K562 (cell line): ENCODE measurements around the gene TBX6. TPM values are rescaled to one million over a fixed set of nuclear protein-coding genes. Genes with fewer than 3 reads are reported as not detected.

Source experiments
- ID3 ChIP-seq, 2 experiments: fragments of 250-450 bp in 1 of 2; fragments of 450-650 bp in 1 of 2; sonication (Bioruptor Pico) in 1 of 2; IDR thresholded peaks; 2 replicates each; pipeline versions ENCODE4 v1.6.1 to v1.8.0; 2016 to 2021; ENCODE audit warnings: mild to moderate bottlenecking in 2 of 2, moderate library complexity in 2 of 2, missing compliant biosample characterization in 1 of 2, missing genetic modification characterization in 1 of 2
- MGA ChIP-seq: fragments of 450-650 bp; IDR thresholded peaks from 2 replicates; pipeline ENCODE4 v1.6.1; 2016; ENCODE audit warnings: mild to moderate bottlenecking, moderate library complexity
- RERE ChIP-seq: sonication (generic); formaldehyde crosslinking; IDR thresholded peaks from 2 replicates; pipeline ENCODE4 v1.8.0; 2023; ENCODE audit warnings: missing genetic modification reagents, mild to moderate bottlenecking, borderline replicate concordance
- SOX6 ChIP-seq: fragments of 450-650 bp; IDR thresholded peaks from 2 replicates; pipeline ENCODE4 v1.6.1; 2014; ENCODE audit warnings: mild to moderate bottlenecking
- SRF ChIP-seq, 2 experiments: fragments of 250-450, 450-650 bp in 1 of 2; sonication (Bioruptor Pico) in 1 of 2; sonication (generic) in 1 of 2; formaldehyde crosslinking; IDR thresholded peaks; 2 replicates each; pipeline versions ENCODE4 v1.5.0 to v1.5.1; 2020 to 2022; ENCODE audit warnings: mild to moderate bottlenecking in 1 of 2, missing genetic modification reagents in 1 of 2
- TCF7L2 ChIP-seq: fragments of 150-350 bp; IDR thresholded peaks from 2 replicates; pipeline ENCODE4 v1.6.1; 2016; ENCODE audit warnings: low read depth, mild to moderate bottlenecking, low read length, moderate library complexity
- TOE1 ChIP-seq, 2 experiments: fragments of 450-650 bp in 1 of 2; sonication (generic) in 1 of 2; formaldehyde crosslinking in 1 of 2; IDR thresholded peaks; 2 replicates each; pipeline versions ENCODE4 v1.7.1 to v1.8.0; 2016 to 2022; ENCODE audit warnings: borderline replicate concordance in 2 of 2, mild to moderate bottlenecking in 2 of 2, antibody characterized with exemption in 1 of 2, inconsistent platforms in 1 of 2, low read depth in 1 of 2, missing genetic modification reagents in 1 of 2, moderate library complexity in 1 of 2
- polyA plus RNA-seq, 8 experiments: library from polyadenylated mRNA; depleted of rRNA in 4 of 8; stranded (reverse) in 5 of 8; unstranded in 3 of 8; fragments of >200 nt; fragmentation: Nextera tagmentation in 2 of 8; fragmentation: Illumina TruSeq in 1 of 8; extraction: Ambion mirVana in 2 of 8; extraction: Trizol in 1 of 8; gene quantifications; 2 replicates each; pipeline versions ENCODE4 v1.2.1 to v1.2.3, GENCODE V29; 2011 to 2014; ENCODE audit warnings: inconsistent platforms in 1 of 8, missing spikeins in 1 of 8
- total RNA-seq, 7 experiments: library from RNA; depleted of rRNA in 6 of 7; stranded (reverse); fragments of >200 nt in 6 of 7; fragmentation: Illumina TruSeq in 2 of 7; extraction: Trizol in 2 of 7; gene quantifications; 2 replicates each; pipeline versions ENCODE4 v1.2.1 to v1.2.3, GENCODE V29; 2011 to 2021; ENCODE audit warnings: low replicate concordance in 1 of 7

TBX6 gene
- total and polyA plus RNA-seq, 9 of the 15 experiments (the other 6 are each of a cell fraction or from before 2014, with no cell fraction given): 0.07 to 0.58 (median 0.11) TPM; not detected in 2

GRCh38 chr16:30052671-30053372 is 38.9 kb downstream of the TBX6 start (continued):
- TF ChIP-seq TCF7L2 (no peak), ID3 (CRISPR knock-in tag; IDR thresholded peaks at IDR 0.05) (no peak), ID3 (tag; IDR thresholded peaks at IDR 0.05) (peak; percentile 20; the same call in 1 of the 2 replicates), SRF (CRISPR knock-in tag; IDR thresholded peaks at IDR 0.05) (peak in 1 of 2 experiments; percentile 75; a peak in 2 of 4 replicates), MGA (peak; percentile 99), TOE1 (IDR thresholded peaks at IDR 0.05; ENCODE audit: borderline replicate concordance) (peak; percentile 90), TOE1 (CRISPR knock-in tag; IDR thresholded peaks at IDR 0.05; ENCODE audit: borderline replicate concordance, low read depth) (no peak), RERE (CRISPR knock-in tag) (peak; percentile 89), SOX6 (peak; percentile 56)
